IMR-90 (cell line): Measurements from ENCODE around the gene PPL. TPM values are rescaled to one million over a fixed set of nuclear protein-coding genes. Genes with fewer than 3 reads are reported as not detected.

Source experiments
- ATAC-seq: fragments of 200-7000 bp; cut with Tn5 transposase; 2 replicates; pipeline ENCODE4 v1.9.1; 2020; ENCODE audit warnings: low read depth, mild to moderate bottlenecking, moderate library complexity
- BruUV-seq: library from RNA; stranded (reverse); fragments of 400-500 nt; replicated peaks from 2 replicates; lab custom pipeline; 2021; lab: Mats Ljungman, UMichigan
- CTCF ChIA-PET: fragments of 300-600 bp; formaldehyde crosslinking; extraction: SDS; loops from one replicate; lab custom pipeline; 2021; ENCODE audit warnings: antibody characterized with exemption; lab: Yijun Ruan, JAX
- POLR2A ChIA-PET: fragments of 300-600 bp; sonication (Branson Sonifier 250); formaldehyde crosslinking; loops from one replicate; lab custom pipeline; 2022; ENCODE audit warnings: antibody characterized with exemption; ENCODE audit not compliant: unreplicated experiment; lab: Charles Lee
- DNase-seq: peaks from one replicate; pipeline ENCODE4 v3.0.0; 2013
- H2AFZ ChIP-seq: replicated peaks from 2 replicates; pipeline ENCODE3; 2013; ENCODE audit warnings: low read length, mild to moderate bottlenecking; ENCODE audit not compliant: poor library complexity
- H2AK5ac ChIP-seq: 2 replicates; pipeline ENCODE4 v1.6.1; 2013; ENCODE audit warnings: low read depth, low read length, inconsistent platforms
- H2AK9ac ChIP-seq: replicated peaks from 2 replicates; pipeline ENCODE3; 2013; ENCODE audit warnings: mild to moderate bottlenecking, low read depth, low read length, moderate library complexity; ENCODE audit not compliant: poor library complexity
- H2BK120ac ChIP-seq: 2 replicates; pipeline ENCODE4 v1.6.1; 2013; ENCODE audit warnings: low read depth, low read length, inconsistent platforms
- H2BK15ac ChIP-seq: 3 replicates; pipeline ENCODE4 v1.6.1; 2013; ENCODE audit warnings: low read depth, low read length, inconsistent platforms
- H2BK20ac ChIP-seq: 2 replicates; pipeline ENCODE4 v1.6.1; 2013; ENCODE audit warnings: low read depth, mild to moderate bottlenecking, inconsistent platforms, low read length, moderate library complexity
- H2BK5ac ChIP-seq: 2 replicates; pipeline ENCODE4 v1.6.1; 2013; ENCODE audit warnings: mild to moderate bottlenecking, low read depth, low read length, inconsistent platforms; ENCODE audit not compliant: poor library complexity, severe bottlenecking
- H3K14ac ChIP-seq: replicated peaks from 2 replicates; pipeline ENCODE4 v1.6.1; 2013; ENCODE audit warnings: low read depth, low read length, inconsistent platforms
- H3K18ac ChIP-seq: 2 replicates; pipeline ENCODE4 v1.6.1; 2013; ENCODE audit warnings: low read depth, low read length, control low read depth
- H3K23ac ChIP-seq: 2 replicates; pipeline ENCODE4 v1.6.1; 2013; ENCODE audit warnings: low read depth, low read length, inconsistent platforms
- H3K27ac ChIP-seq: 2 replicates; pipeline ENCODE4 v1.5.1; 2013; ENCODE audit warnings: mild to moderate bottlenecking, control low read depth, low read length; ENCODE audit not compliant: insufficient read depth
- H3K27me3 ChIP-seq: 2 replicates; pipeline ENCODE4 v1.6.1; 2013; ENCODE audit warnings: low read length; ENCODE audit not compliant: control insufficient read depth, insufficient read depth
- H3K36me3 ChIP-seq: 2 replicates; pipeline ENCODE4 v1.6.1; 2013; ENCODE audit warnings: low read length, mixed read lengths; ENCODE audit not compliant: control insufficient read depth, insufficient read depth
- H3K4ac ChIP-seq: 2 replicates; pipeline ENCODE4 v1.6.1; 2013; ENCODE audit warnings: low read depth, low read length, inconsistent platforms
- H3K4me1 ChIP-seq: 2 replicates; pipeline ENCODE4 v1.6.1; 2013; ENCODE audit warnings: low read length, mixed read lengths; ENCODE audit not compliant: control insufficient read depth, insufficient read depth
- H3K4me2 ChIP-seq: 2 replicates; pipeline ENCODE4 v1.6.1; 2013; ENCODE audit warnings: low read depth, mild to moderate bottlenecking, control low read depth, low read length, moderate library complexity
- H3K4me3 ChIP-seq: 2 replicates; pipeline ENCODE4 v1.5.1; 2013; ENCODE audit warnings: low read depth, mild to moderate bottlenecking, control low read depth, low read length, moderate library complexity; ENCODE audit not compliant: insufficient read depth
- H3K56ac ChIP-seq: 2 replicates; pipeline ENCODE4 v1.6.1; 2013; ENCODE audit warnings: low read length, inconsistent platforms; ENCODE audit not compliant: insufficient read depth; ENCODE audit errors: extremely low read depth
- H3K79me1 ChIP-seq, 2 experiments: 2 replicates each; pipeline ENCODE4 v1.6.1; 2013; ENCODE audit warnings: low read length in 2 of 2, inconsistent platforms in 1 of 2, low read depth in 1 of 2
- H3K9ac ChIP-seq: 2 replicates; pipeline ENCODE4 v1.6.1; 2013; ENCODE audit warnings: low read depth, low read length, control low read depth
- H3K9me1 ChIP-seq: 2 replicates; pipeline ENCODE4 v1.6.1; 2013; ENCODE audit warnings: low read length, inconsistent platforms; ENCODE audit not compliant: insufficient read depth
- H3K9me3 ChIP-seq: 2 replicates; pipeline ENCODE4 v1.6.1; 2013; ENCODE audit warnings: low read length; ENCODE audit not compliant: control insufficient read depth, insufficient read depth
- H4K20me1 ChIP-seq: 2 replicates; pipeline ENCODE4 v1.6.1; 2013; ENCODE audit warnings: low read length, inconsistent platforms; ENCODE audit not compliant: insufficient read depth
- H4K5ac ChIP-seq: 2 replicates; pipeline ENCODE4 v1.6.1; 2013; ENCODE audit warnings: mild to moderate bottlenecking, low read depth, low read length, control low read depth
- H4K8ac ChIP-seq, 2 experiments: 2 replicates each; pipeline ENCODE4 v1.6.1; 2013; ENCODE audit warnings: low read depth in 2 of 2, low read length in 2 of 2, control low read depth in 1 of 2, inconsistent platforms in 1 of 2
- H4K91ac ChIP-seq: 2 replicates; pipeline ENCODE4 v1.6.1; 2013; ENCODE audit warnings: low read depth, low read length, inconsistent platforms; ENCODE audit not compliant: insufficient read depth
- BHLHE40 ChIP-seq: fragments of 150-350 bp; IDR thresholded peaks from 2 replicates; pipeline ENCODE4 v1.6.1; 2016; ENCODE audit warnings: mild to moderate bottlenecking, low read depth, low read length
- CHD1 ChIP-seq: IDR thresholded peaks from 2 replicates; pipeline ENCODE4 v1.6.1; 2012; ENCODE audit warnings: low read depth, low read length, improper control_type of control experiment
- CTCF ChIP-seq: conservative IDR thresholded peaks from 2 replicates; pipeline ENCODE4 v1.5.1; 2012; ENCODE audit warnings: mild to moderate bottlenecking, low read depth, low read length, improper control_type of control experiment
- POLR2A ChIP-seq: IDR thresholded peaks from 2 replicates; pipeline ENCODE4 v1.6.1; 2012; ENCODE audit warnings: mild to moderate bottlenecking, low read depth, low read length
- RCOR1 ChIP-seq: IDR thresholded peaks from 2 replicates; pipeline ENCODE4 v1.6.1; 2012; ENCODE audit warnings: mild to moderate bottlenecking, low read length, improper control_type of control experiment; ENCODE audit not compliant: insufficient replicate concordance
- WGBS, 2 experiments: methylation state at CpG; one replicate each; pipeline versions ENCODE4 v1.1.5 to v1.1.7; 2013; ENCODE audit warnings: missing lambda C conversion rate in 2 of 2; ENCODE audit not compliant: insufficient read length in 1 of 2; ENCODE audit errors: extremely low coverage in 2 of 2; 5-methylcytosine and 5-hydroxymethylcytosine counted together
- dilution Hi-C: fragments of 300-500 bp; cut with HindIII; formaldehyde crosslinking; loops from one replicate; pipeline ENCODE4 v1.14.3; 2018; ENCODE audit warnings: low sequenced_read_pairs; ENCODE audit not compliant: unreplicated experiment
- in situ Hi-C: fragments of 300-500 bp; cut with MboI; formaldehyde crosslinking; loops from 3 replicates; pipeline ENCODE4 v1.14.3; 2019; ENCODE audit warnings: low sequenced_read_pairs, inconsistent platforms, mixed read lengths
- intact Hi-C: fragments of 100-400 bp; cut with micrococcal nuclease; formaldehyde crosslinking; loops from 2 replicates; pipeline ENCODE4 v1.10.0; 2022
- polyA plus RNA-seq, 3 experiments: library from polyadenylated mRNA; depleted of rRNA; stranded (reverse); fragments of >200 nt; gene quantifications; 2 replicates each; pipeline ENCODE4 v1.2.3, GENCODE V29; 2012; ENCODE audit warnings: low replicate concordance in 1 of 3
- total RNA-seq: library from RNA; depleted of rRNA; stranded (reverse); fragments of >200 nt; gene quantifications from 2 replicates; pipeline ENCODE4 v1.2.3, GENCODE V29; 2012
- TF ChIP-seq, protein P1 (sequence below): fragments of 150-350 bp; IDR thresholded peaks from 2 replicates; pipeline ENCODE4 v1.6.1; 2016; ENCODE audit warnings: low read depth, mild to moderate bottlenecking, low read length, moderate library complexity, borderline replicate concordance

Gene PPL
- total and polyA plus RNA-seq, 2 of the 4 experiments (the other 2 are of a cell fraction): 0.34 to 0.36 TPM

GRCh38 chr16:4871071-4871470 lies 65.9 kb downstream of the PPL start:
- CTCF ChIA-PET: no interaction called here

More at GRCh38 chr16:4871071-4871470, 65.9 kb downstream of the PPL start:
- DNase-seq (no peak), ATAC-seq (no peak)
- in situ Hi-C loops: no loop called here
- WGBS, 2 experiments: 75% methylated on average over 2 of the region's 4 CpGs; no CpG with 5 or more reads in 1 of the 2 experiments
- Histone ChIP-seq H2BK120ac (no peak overlapping the region), H2AFZ (no peak overlapping the region), H3K14ac (no peak overlapping the region), H3K9me3 (no peaks in the 10 kb centered on the region), H3K56ac (no peak overlapping the region), H4K20me1 (peaks cover 34% of the 10 kb centered on the region), H3K9ac (no peak overlapping the region), H4K91ac (no peak overlapping the region), H2BK15ac (no peak overlapping the region), H3K27me3 (no peaks in the 10 kb centered on the region), H2AK9ac (no peak overlapping the region), H3K18ac (no peak overlapping the region), H3K4ac (no peak overlapping the region), H3K23ac (no peak overlapping the region), H3K4me1 (no peaks in the 10 kb centered on the region), H3K4me2 (no peak overlapping the region), H2AK5ac (no peak overlapping the region), H4K8ac (no peak overlapping the region), H3K79me1 (peaks cover 20 to 59% of the 10 kb centered on the region in 2 experiments), H3K4me3 (no peak overlapping the region), H3K36me3 (peaks cover 67% of the 10 kb centered on the region), H3K9me1 (no peaks in the 10 kb centered on the region), H3K27ac (no peak overlapping the region), H2BK20ac (no peak overlapping the region), H4K5ac (no peak overlapping the region), H2BK5ac (no peak overlapping the region)
- POLR2A ChIA-PET: interaction anchor here (0.7 kb wide), 1 partner anchor 62 kb away, joined by 13 read pairs; no protein-coding TSS in a partner anchor
- no peak for TF ChIP-seq POLR2A
- no peak for TF ChIP-seq BHLHE40
- TF ChIP-seq, protein P1, sequence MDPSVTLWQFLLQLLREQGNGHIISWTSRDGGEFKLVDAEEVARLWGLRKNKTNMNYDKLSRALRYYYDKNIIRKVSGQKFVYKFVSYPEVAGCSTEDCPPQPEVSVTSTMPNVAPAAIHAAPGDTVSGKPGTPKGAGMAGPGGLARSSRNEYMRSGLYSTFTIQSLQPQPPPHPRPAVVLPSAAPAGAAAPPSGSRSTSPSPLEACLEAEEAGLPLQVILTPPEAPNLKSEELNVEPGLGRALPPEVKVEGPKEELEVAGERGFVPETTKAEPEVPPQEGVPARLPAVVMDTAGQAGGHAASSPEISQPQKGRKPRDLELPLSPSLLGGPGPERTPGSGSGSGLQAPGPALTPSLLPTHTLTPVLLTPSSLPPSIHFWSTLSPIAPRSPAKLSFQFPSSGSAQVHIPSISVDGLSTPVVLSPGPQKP: no peak
- TF ChIP-seq RCOR1: no peak
- TF ChIP-seq CHD1: no peak
- TF ChIP-seq CTCF: no peak
- intact Hi-C loops: no loop called here
- dilution Hi-C loops: no loop called here
- no TSS peak for BruUV-seq
